ENCODE results near the gene ACACB. TPM values are rescaled to one million over a fixed set of nuclear protein-coding genes. Genes with fewer than 3 reads are reported as not detected.

ACACB gene
- total and polyA plus RNA-seq, 2 donors = 2.0 to 9.5 TPM

DNA sequence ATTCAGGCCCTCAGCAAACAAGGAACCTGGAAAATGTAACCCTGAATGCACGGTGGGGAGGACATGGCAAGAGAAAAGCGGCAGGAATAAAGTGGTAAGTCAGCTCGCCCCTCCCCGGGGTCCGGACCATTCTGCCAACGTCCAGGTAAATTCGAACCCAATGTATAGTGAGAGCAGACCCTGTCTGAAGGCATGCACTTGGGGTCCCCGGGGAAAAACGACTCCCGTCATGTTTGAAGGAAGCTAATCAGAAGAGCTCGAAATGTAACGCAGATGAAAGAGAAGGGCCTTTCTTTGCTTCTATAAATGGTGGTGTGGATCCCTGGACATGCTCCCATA, 193 bp downstream of the ACACB start:
- peaks cover 0 to 8% of the 10 kb centered on the region in 2 donors for H3K4me1 ChIP-seq (ENCODE audit: control insufficient read depth in 2 of 2, insufficient read depth in 2 of 2, low read length in 2 of 2)
- DNase-seq (ENCODE audit: low read depth in 6 of 9, low spot score in 9 of 9) = no peak
- 96% methylated on average over 12 of the region's 12 CpGs for WGBS
- no peaks in the 10 kb centered on the region for H3K27me3 ChIP-seq (ENCODE audit: control insufficient read depth in 2 of 2, insufficient read depth in 1 of 2, low read length in 1 of 2)
- H3K9me3 ChIP-seq (ENCODE audit: control insufficient read depth in 2 of 2, insufficient read depth in 1 of 2, low read length in 1 of 2) = no peaks in the 10 kb centered on the region
- no peak overlapping the region for H3K27ac ChIP-seq (ENCODE audit: low read depth in 1 of 2, low read length in 1 of 2)
- H3K36me3 ChIP-seq (ENCODE audit: control insufficient read depth in 2 of 2, insufficient read depth in 2 of 2, low read length in 1 of 2) = no peaks in the 10 kb centered on the region
- H3K4me3 ChIP-seq (ENCODE audit: low read length in 2 of 2) = no peak overlapping the region

GRCh38 chr12:109120095-109120494, 3.7 kb downstream of the ACACB start:
- WGBS = 94% methylated on average over 2 of the region's 2 CpGs
- Histone ChIP-seq H3K4me3 (ENCODE audit: low read length in 2 of 2) (no peak overlapping the region), H3K4me1 (ENCODE audit: control insufficient read depth in 2 of 2, insufficient read depth in 2 of 2, low read length in 2 of 2) (peaks cover 0 to 6% of the 10 kb centered on the region in 2 donors), H3K27ac (ENCODE audit: low read depth in 1 of 2, low read length in 1 of 2) (no peak overlapping the region), H3K9me3 (ENCODE audit: control insufficient read depth in 2 of 2, insufficient read depth in 1 of 2, low read length in 1 of 2) (no peaks in the 10 kb centered on the region), H3K36me3 (ENCODE audit: control insufficient read depth in 2 of 2, insufficient read depth in 2 of 2, low read length in 1 of 2) (no peaks in the 10 kb centered on the region), H3K27me3 (ENCODE audit: control insufficient read depth in 2 of 2, insufficient read depth in 1 of 2, low read length in 1 of 2) (no peaks in the 10 kb centered on the region)
- DNase-seq (ENCODE audit: low read depth in 6 of 9, low spot score in 9 of 9) = no peak

DNA sequence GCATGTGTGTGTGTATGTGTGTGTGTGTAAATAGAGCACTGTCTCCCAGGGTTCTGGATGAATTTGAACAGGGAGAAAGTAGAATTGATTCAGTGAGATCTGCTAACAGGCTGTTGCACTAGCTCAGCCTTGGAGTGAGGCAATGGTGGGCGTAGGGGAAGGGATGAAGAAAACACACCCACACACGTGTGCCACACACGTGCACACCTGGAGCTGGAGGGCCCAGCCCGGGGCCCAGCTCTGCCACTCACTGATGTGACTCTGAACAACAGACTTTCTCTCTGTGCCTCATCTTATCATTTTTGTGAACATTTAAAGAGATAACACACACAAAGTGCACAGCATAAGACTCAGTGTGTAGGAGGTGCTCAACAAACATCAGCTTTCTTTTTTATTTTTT, 4.2 kb downstream of the ACACB start:
- DNase-seq (ENCODE audit: low read depth in 6 of 9, low spot score in 9 of 9) = no peak
- WGBS = 94% methylated on average over 4 of the region's 4 CpGs

GRCh38 chr12:109121346-109121880, 5.0 kb downstream of the ACACB start:
- Histone ChIP-seq H3K36me3 (ENCODE audit: control insufficient read depth in 2 of 2, insufficient read depth in 2 of 2, low read length in 1 of 2) (no peaks in the 10 kb centered on the region), H3K4me1 (ENCODE audit: control insufficient read depth in 2 of 2, insufficient read depth in 2 of 2, low read length in 2 of 2) (no peaks in the 10 kb centered on the region), H3K27ac (ENCODE audit: low read depth in 1 of 2, low read length in 1 of 2) (no peak overlapping the region), H3K9me3 (ENCODE audit: control insufficient read depth in 2 of 2, insufficient read depth in 1 of 2, low read length in 1 of 2) (no peaks in the 10 kb centered on the region), H3K27me3 (ENCODE audit: control insufficient read depth in 2 of 2, insufficient read depth in 1 of 2, low read length in 1 of 2) (no peaks in the 10 kb centered on the region), H3K4me3 (ENCODE audit: low read length in 2 of 2) (no peak overlapping the region)
- DNase-seq (ENCODE audit: low read depth in 6 of 9, low spot score in 9 of 9) = no peak
- 97% methylated on average over 3 of the region's 3 CpGs for WGBS

More for the DNA sequence above, 4.2 kb downstream of the ACACB start:
- Histone ChIP-seq H3K4me3 (ENCODE audit: low read length in 2 of 2) (no peak overlapping the region), H3K9me3 (ENCODE audit: control insufficient read depth in 2 of 2, insufficient read depth in 1 of 2, low read length in 1 of 2) (no peaks in the 10 kb centered on the region), H3K27ac (ENCODE audit: low read depth in 1 of 2, low read length in 1 of 2) (no peak overlapping the region), H3K4me1 (ENCODE audit: control insufficient read depth in 2 of 2, insufficient read depth in 2 of 2, low read length in 2 of 2) (peaks cover 0 to 6% of the 10 kb centered on the region in 2 donors), H3K36me3 (ENCODE audit: control insufficient read depth in 2 of 2, insufficient read depth in 2 of 2, low read length in 1 of 2) (no peaks in the 10 kb centered on the region), H3K27me3 (ENCODE audit: control insufficient read depth in 2 of 2, insufficient read depth in 1 of 2, low read length in 1 of 2) (no peaks in the 10 kb centered on the region)

GRCh38 chr12:109124878-109125648, 8.7 kb downstream of the ACACB start:
- 93% methylated on average over 12 of the region's 12 CpGs for WGBS
- H3K4me1 ChIP-seq (ENCODE audit: control insufficient read depth in 2 of 2, insufficient read depth in 2 of 2, low read length in 2 of 2) = no peaks in the 10 kb centered on the region

DNA sequence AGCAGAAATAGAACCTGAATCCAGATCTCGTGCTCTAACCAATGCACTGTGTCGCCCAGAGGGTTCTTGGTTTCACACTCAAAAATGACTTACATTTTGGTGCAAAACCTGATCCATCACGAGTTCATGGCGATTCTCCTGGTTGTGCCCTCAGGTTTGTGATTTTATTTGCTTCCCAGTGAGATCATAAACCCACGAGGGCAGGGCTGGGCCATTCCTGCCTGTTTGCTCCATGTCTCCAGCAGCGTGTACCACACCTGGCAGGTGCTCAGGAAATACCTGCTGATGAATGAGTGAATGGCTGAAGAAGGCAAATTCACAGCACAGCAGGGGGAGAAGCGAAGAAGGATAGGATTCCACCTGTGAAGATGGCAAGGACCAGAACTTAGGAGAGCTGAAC, 9.4 kb downstream of the ACACB start:
- Histone ChIP-seq H3K36me3 (ENCODE audit: control insufficient read depth in 2 of 2, insufficient read depth in 2 of 2, low read length in 1 of 2) (no peaks in the 10 kb centered on the region), H3K4me3 (ENCODE audit: low read length in 2 of 2) (no peak overlapping the region), H3K27ac (ENCODE audit: low read depth in 1 of 2, low read length in 1 of 2) (no peak overlapping the region), H3K4me1 (ENCODE audit: control insufficient read depth in 2 of 2, insufficient read depth in 2 of 2, low read length in 2 of 2) (no peaks in the 10 kb centered on the region), H3K9me3 (ENCODE audit: control insufficient read depth in 2 of 2, insufficient read depth in 1 of 2, low read length in 1 of 2) (no peaks in the 10 kb centered on the region), H3K27me3 (ENCODE audit: control insufficient read depth in 2 of 2, insufficient read depth in 1 of 2, low read length in 1 of 2) (no peaks in the 10 kb centered on the region)
- DNase-seq (ENCODE audit: low read depth in 6 of 9, low spot score in 9 of 9) = no peak
- 93% methylated on average over 7 of the region's 7 CpGs for WGBS

More at GRCh38 chr12:109124878-109125648, 8.7 kb downstream of the ACACB start:
- Histone ChIP-seq H3K36me3 (ENCODE audit: control insufficient read depth in 2 of 2, insufficient read depth in 2 of 2, low read length in 1 of 2) (no peaks in the 10 kb centered on the region), H3K27ac (ENCODE audit: low read depth in 1 of 2, low read length in 1 of 2) (no peak overlapping the region), H3K9me3 (ENCODE audit: control insufficient read depth in 2 of 2, insufficient read depth in 1 of 2, low read length in 1 of 2) (no peaks in the 10 kb centered on the region), H3K27me3 (ENCODE audit: control insufficient read depth in 2 of 2, insufficient read depth in 1 of 2, low read length in 1 of 2) (no peaks in the 10 kb centered on the region), H3K4me3 (ENCODE audit: low read length in 2 of 2) (no peak overlapping the region)
- DNase-seq (ENCODE audit: low read depth in 6 of 9, low spot score in 9 of 9) = no peak

GRCh38 chr12:109126784-109127183, 10.4 kb downstream of the ACACB start:
- Histone ChIP-seq H3K36me3 (ENCODE audit: control insufficient read depth in 2 of 2, insufficient read depth in 2 of 2, low read length in 1 of 2) (no peaks in the 10 kb centered on the region), H3K4me3 (ENCODE audit: low read length in 2 of 2) (no peak overlapping the region), H3K27ac (ENCODE audit: low read depth in 1 of 2, low read length in 1 of 2) (no peak overlapping the region), H3K27me3 (ENCODE audit: control insufficient read depth in 2 of 2, insufficient read depth in 1 of 2, low read length in 1 of 2) (peaks cover 0 to 2% of the 10 kb centered on the region in 2 donors), H3K4me1 (ENCODE audit: control insufficient read depth in 2 of 2, insufficient read depth in 2 of 2, low read length in 2 of 2) (no peaks in the 10 kb centered on the region), H3K9me3 (ENCODE audit: control insufficient read depth in 2 of 2, insufficient read depth in 1 of 2, low read length in 1 of 2) (no peaks in the 10 kb centered on the region)
- 92% methylated on average over 3 of the region's 3 CpGs for WGBS
- no peak for DNase-seq (ENCODE audit: low read depth in 6 of 9, low spot score in 9 of 9)

- Histone ChIP-seq H3K27me3 (ENCODE audit: control insufficient read depth in 2 of 2, insufficient read depth in 1 of 2, low read length in 1 of 2) (peaks cover 0 to 2% of the 10 kb centered on the region in 2 donors), H3K36me3 (ENCODE audit: control insufficient read depth in 2 of 2, insufficient read depth in 2 of 2, low read length in 1 of 2) (no peaks in the 10 kb centered on the region), H3K4me1 (ENCODE audit: control insufficient read depth in 2 of 2, insufficient read depth in 2 of 2, low read length in 2 of 2) (no peaks in the 10 kb centered on the region), H3K9me3 (ENCODE audit: control insufficient read depth in 2 of 2, insufficient read depth in 1 of 2, low read length in 1 of 2) (no peaks in the 10 kb centered on the region), H3K27ac (ENCODE audit: low read depth in 1 of 2, low read length in 1 of 2) (no peak overlapping the region), H3K4me3 (ENCODE audit: low read length in 2 of 2) (no peak overlapping the region)
- no peak for DNase-seq (ENCODE audit: low read depth in 6 of 9, low spot score in 9 of 9)
- 96% methylated on average over 13 of the region's 13 CpGs for WGBS
These were observed 11.3 kb downstream of the ACACB start for GRCh38 chr12:109127533-109128242.
